GM21367 (cell line): Measurements from ENCODE around the gene ATP5PB.

Experiments
- ATAC-seq: cut with Tn5 transposase; IDR thresholded peaks from one replicate; pipeline ENCODE4 v1.9.1; 2021; ENCODE audit not compliant: unreplicated experiment

ATP5PB gene

DNA sequence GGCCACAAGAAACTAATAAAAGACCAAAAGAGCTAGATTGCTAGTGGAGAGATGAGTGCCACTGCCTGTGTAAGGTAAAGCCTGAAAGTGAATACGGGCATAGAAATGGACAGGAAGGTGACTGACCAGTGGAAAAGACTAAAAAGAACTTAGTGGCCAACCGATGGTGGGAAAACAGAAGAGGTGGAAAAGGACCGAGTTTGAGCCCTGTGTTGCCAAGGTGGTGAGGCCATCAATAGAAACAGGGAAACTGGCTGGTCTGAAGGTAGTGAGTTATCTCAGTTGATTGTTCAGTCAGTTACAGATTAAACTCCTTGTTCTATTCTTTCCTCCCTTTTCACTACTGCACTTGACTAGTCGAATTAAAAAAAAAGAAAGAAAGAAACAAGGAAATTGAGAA lies 2.7 kb upstream of the ATP5PB start:
- ATAC-seq: no peak

DNA sequence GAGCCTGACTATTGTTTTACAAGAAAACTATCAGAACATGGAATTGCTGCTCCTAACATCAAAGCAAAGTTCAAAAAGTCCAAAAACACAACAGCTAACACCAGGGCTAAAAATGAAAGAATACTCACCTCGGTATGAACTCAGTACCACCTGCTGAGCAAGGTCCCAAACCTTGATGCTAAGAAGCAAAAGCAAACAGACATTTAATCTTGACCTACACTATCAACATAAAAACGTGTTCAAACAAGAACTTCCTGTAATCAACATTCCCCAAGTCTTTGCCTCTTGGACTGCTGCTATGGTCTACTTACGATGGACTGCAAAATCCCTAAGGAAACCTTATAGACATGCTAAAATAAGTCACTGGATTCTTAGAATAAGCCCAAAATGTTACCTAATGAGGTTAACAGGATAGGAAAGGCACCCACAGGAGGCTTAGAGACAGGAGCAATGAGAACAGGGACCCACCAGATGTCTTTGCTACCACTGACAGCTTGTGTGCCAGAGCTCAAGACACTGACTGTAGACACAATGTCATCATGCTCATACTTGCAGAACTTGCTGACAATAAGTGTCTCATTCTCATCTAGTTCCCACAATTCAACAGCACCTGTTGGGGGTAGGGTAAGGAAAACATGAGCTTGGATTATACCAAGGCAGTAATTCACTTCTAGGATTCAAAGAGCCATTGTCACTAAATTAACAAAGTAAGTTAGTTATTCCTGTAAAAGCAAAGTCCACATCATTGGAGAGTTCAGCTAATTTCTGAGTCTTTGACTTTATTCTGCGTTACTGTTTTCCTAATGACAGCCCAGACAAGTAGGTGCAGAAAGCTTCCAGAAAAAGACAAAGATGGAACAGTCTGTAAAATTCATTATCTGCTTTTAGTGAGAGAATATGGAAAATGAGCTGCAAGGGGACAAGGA lies 2.0 kb upstream of the ATP5PB start:
- no peak for ATAC-seq

- peak; percentile 4 for ATAC-seq
Observed at GRCh38 chr1:111448482-111448917, 764 bp upstream of the ATP5PB start.

DNA sequence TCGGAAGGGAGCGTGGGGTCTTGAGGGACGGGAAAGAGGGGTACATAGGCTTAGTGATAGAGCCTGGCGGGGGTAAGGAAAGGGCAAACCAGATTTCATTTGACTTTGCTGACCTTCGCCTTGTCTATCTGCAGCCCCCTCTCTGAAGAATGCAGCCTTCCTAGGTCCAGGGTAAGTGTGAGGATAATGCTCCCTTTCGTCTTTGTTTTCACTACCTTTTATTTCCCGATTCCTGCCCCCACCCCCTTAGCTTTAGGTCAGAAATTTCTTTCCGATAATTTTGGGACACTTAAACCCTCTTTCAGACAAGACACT lies 396 bp downstream of the ATP5PB start:
- no peak for ATAC-seq

DNA sequence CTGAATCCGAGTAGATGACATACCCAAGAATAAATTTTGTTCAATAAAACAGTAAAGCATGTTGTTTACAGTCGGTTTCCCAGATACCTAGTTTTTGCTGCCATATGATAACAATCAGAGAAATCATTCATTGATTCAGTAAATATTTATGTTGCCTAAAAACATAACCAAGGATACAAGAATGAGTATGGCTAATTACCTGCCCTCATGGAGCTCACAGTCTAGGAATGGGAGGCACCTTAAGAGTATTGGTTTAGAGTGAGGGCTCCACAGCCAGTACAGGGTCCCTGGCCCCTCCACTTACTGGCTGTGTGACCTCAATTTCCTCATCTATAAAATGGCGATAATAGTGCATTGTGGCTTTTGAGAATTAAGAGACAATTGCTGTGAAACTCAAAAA lies 921 bp downstream of the ATP5PB start:
- no peak for ATAC-seq

DNA sequence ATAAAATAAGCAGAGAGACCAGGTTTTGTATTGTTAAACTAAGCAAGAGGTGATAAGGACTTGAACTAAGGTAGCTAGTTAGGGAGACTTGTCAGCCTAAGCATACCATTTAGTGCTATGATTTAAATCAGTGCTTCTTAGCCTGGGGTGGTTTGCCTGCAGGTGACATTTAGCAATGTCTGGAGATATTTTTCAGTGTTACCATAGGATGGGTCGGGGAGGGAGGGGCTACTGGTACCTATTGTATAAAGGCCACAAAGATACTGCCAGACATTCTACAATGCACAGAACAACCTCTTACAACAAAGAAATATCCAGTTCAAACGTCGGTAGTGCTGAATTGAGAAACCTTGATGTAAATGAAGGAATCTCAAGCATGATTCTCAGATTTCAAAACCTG lies 3.3 kb downstream of the ATP5PB start:
- no peak for ATAC-seq

GRCh38 chr1:111453706-111454105 lies 4.4 kb downstream of the ATP5PB start:
- ATAC-seq: no peak

- no peak for ATAC-seq
Observed at GRCh38 chr1:111454859-111455641, 5.8 kb downstream of the ATP5PB start.

DNA sequence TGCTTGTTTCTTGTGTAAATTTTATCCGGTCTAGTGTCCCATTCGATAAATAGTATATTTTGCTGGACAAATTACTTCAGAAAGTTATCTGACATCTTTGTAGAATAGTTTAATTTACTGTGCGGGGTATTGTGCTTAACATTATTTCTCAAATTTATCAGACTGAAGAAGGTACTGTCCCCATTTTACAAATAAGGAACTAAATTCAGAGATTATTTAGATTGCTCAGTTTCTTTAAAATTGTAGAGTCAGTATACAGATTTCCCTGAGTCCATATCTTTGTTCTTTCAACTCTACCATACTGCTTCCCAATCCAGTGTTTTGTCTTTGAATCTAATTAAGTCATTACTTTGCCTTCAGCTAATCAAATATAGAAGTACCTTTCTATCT lies 6.4 kb downstream of the ATP5PB start:
- no peak for ATAC-seq

GRCh38 chr1:111461765-111462164 lies 12.5 kb downstream of the ATP5PB start:
- ATAC-seq: no peak

DNA sequence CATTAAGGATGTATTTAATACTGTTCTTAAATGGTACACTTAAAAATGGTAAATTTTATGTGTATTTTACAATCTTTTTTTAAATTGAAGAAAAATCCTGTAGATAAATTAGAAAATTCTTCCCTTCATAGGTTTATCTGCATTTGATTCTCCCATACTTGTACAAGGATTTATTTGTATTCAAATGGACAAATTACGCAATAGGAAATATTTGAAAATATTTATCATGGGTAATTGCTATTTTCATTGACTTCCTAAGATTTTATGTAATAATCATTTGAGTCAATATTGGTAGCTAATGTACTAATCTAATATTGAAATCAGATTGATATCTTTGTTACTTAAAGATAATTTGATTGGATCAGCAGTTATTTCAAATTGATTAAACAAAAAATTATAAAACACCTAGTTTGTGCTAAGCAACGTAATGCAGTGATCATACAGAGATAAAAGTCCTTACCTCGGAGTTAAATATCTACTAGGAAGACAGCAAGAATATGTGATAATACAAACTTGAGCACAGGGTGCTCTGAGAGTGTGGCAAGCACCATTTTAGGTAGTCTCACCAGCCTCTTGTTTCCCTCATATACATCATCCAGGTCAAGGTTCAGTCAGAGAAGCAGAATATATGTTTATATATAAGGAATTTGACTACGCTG lies 13.2 kb downstream of the ATP5PB start:
- no peak for ATAC-seq

DNA sequence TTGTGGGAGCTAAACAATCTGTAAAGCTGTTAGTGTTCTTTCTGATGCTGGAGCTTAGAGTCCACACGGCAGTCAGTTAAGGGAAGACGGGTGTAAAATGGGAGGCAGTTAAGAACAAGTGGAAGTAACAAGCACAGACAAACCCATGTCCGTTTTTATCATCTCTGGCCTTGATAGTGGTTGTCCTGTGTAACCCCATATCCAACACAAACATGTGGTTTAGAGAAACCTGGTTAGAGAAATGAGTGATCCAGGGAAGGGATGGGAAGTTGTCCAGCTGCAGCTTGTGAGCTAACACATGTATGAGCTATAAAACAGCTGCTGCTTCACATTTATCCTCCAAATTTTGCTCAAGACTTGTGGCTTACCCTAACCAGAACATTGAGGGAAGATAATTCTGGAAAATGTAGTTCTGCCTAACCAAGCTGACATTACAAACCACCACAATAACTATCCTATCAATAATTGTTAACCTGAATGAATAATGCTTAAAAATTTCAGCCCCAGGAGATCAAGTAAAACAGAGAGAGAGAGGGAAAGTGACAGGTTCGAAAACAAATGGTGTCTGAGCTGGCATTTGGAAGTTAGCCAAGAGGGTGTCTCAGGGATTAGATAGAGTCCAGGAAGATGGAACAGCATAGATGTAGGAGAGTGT lies 13.9 kb downstream of the ATP5PB start:
- no peak for ATAC-seq

GRCh38 chr1:111465754-111466153 lies 16.5 kb downstream of the ATP5PB start:
- ATAC-seq: no peak

DNA sequence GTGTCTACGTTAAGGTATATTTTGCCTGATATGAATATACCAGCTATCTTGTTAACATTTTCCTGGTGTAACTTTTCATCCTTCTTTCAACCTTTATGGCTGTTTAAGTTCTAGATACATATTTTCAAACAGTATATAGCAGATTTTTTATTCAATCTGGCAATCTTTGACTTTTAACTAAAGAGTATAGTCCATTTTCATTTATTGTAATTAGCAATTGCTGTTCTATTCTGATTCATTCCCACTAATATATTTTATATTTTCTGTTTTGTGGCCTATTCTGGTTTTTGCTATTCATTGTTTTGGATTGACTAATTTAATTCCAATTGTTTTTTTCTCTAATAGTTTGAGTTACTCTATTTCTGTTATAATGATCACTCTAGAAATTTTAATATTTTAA lies 17.2 kb downstream of the ATP5PB start:
- no peak for ATAC-seq

DNA sequence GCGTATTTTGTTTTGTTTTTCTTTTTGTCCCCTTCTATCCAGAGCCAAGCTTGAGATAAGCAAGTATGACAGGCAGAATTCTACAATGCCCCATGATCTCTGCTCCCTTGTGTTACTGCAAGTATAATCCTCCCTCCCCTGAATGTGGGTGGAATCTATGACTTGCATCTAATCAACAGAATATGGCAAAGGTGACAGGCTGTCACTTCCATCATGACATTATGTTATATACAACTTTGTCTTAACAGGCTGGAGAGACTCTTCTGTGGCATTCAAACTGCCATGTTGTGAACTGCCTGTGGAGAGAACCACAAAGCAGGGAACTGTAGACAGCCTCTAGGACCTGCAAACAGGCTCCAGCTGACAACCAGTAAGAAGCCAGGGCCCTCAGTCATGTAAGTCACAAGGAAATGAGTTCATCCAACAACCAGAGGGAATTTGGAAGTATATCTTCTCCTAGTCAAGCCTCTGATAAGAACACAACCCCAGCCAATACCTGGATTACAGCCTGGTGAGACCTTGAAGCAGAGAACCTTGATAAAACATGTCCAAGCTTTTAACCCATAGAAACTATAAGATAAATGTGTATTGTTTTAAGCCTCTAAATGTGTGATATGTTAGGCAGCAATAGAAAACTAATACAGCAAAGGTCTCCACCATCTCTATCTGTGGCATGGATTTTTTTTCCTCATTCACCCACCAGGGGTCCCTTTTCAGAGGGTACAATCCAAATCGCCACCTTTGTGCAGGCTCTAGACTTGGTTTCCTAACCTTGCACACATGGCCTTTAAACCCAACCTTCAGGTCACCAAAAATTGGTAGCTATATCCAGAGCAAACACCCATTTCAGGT lies 18.8 kb downstream of the ATP5PB start:
- ATAC-seq: no peak

- ATAC-seq: no peak
Observed at GRCh38 chr1:111468717-111469100, 19.4 kb downstream of the ATP5PB start.

DNA sequence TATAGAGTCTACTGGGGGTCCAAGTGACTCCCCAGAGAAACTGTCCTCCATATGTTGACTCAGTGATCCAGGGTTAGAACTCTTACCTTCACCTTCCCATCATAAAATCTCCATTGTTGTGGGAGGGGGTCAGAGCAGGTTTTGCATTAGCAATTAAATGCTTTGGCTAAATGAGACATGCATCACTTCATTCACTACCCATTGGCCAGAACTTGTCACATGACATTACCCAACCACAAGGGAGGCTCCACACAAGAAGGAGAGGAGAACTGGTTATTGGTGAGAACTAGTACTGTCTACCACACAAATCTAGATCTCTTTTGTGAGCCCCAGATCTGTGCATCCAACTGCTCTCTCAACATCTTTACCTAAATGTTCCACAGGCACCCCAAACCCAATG lies 20.3 kb downstream of the ATP5PB start:
- no peak for ATAC-seq

DNA sequence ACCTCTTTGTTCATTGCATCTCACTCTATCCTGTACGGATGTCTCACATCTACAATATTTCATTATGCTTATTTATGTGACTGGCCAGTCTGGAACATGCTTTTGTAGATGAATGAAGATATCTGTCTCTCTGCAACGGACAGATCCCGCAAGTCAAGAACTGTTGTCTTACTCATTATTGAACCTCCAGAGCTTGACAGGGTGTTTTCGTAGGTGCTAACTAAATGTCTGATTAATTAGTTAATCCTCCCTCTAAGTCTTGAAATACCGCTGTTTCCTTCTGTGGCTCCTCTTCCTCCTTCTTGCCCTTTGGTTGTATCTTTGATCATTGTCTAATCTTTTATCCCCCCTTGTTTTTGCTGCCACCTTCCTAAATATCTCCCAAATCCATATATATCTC lies 21.3 kb downstream of the ATP5PB start:
- no peak for ATAC-seq

- peak; percentile 56 for ATAC-seq
Observed at GRCh38 chr1:111471012-111471411, 21.7 kb downstream of the ATP5PB start.

- ATAC-seq: no peak
Observed at GRCh38 chr1:111471538-111471937, 22.3 kb downstream of the ATP5PB start.
